ENCODE data around the gene CLCN2.

- TF ChIP-seq ZNF274 (IDR thresholded peaks at IDR 0.05; ENCODE audit: low read depth, low read length), result no peak
- TF ChIP-seq YY1 (IDR thresholded peaks at IDR 0.05; ENCODE audit: insufficient read depth, insufficient read length), result no peak
Measured at GRCh38 chr3:184354121-184354728, 7.2 kb downstream of the CLCN2 start.

Measured in NT2/D1 (cell line).